Neural cell (in vitro differentiated cells): Measurements from ENCODE around the gene SETSIP. TPM values are rescaled to one million over a fixed set of nuclear protein-coding genes. Genes with fewer than 3 reads are reported as not detected.

Experiments used
- H2AFZ ChIP-seq: fragments of 200-600, 300-800 bp; sonication (generic), shearing (Covaris generic); 2 replicates; pipeline ENCODE4 v1.6.0; 2014; ENCODE audit warnings: low read depth, mild to moderate bottlenecking, antibody characterized with exemption, low read length, moderate library complexity
- H3F3A ChIP-seq: fragments of 200-600 bp; shearing (Covaris generic); 2 replicates; pipeline ENCODE4 v1.6.1; 2016; ENCODE audit warnings: mild to moderate bottlenecking, moderate library complexity, mixed read lengths, antibody characterized with exemption, low read length; ENCODE audit not compliant: insufficient read depth, poor library complexity, severe bottlenecking
- H3K27ac ChIP-seq: fragments of 200-600, 300-800 bp; sonication (generic), shearing (Covaris generic); 2 replicates; pipeline ENCODE4 v1.5.1; 2014; ENCODE audit warnings: mild to moderate bottlenecking, low read length, moderate library complexity
- H3K27me3 ChIP-seq: fragments of 300-800, 200-600 bp; sonication (generic), shearing (Covaris generic); 2 replicates; pipeline ENCODE4 v1.6.0; 2014; ENCODE audit warnings: mild to moderate bottlenecking, low read depth, low read length, moderate library complexity; ENCODE audit not compliant: insufficient read depth
- H3K36me3 ChIP-seq: fragments of 300-800, 200-600 bp; sonication (generic), shearing (Covaris generic); 2 replicates; pipeline ENCODE4 v1.5.1; 2014; ENCODE audit warnings: mild to moderate bottlenecking, antibody characterized with exemption, low read length, moderate library complexity; ENCODE audit not compliant: insufficient read depth
- H3K4me2 ChIP-seq: fragments of 300-800, 200-600 bp; sonication (generic), shearing (Covaris generic); 2 replicates; pipeline ENCODE4 v1.6.0; 2014; ENCODE audit warnings: mild to moderate bottlenecking, low read length
- H3K4me3 ChIP-seq: fragments of 300-800, 200-600 bp; sonication (generic), shearing (Covaris generic); 2 replicates; pipeline ENCODE4 v1.5.1; 2014; ENCODE audit warnings: mild to moderate bottlenecking, low read length, moderate library complexity
- H3K79me2 ChIP-seq: fragments of 200-600 bp; shearing (Covaris generic); replicated peaks from 2 replicates; pipeline ENCODE4 v1.6.0; 2014; ENCODE audit warnings: mild to moderate bottlenecking, low read length, moderate library complexity; ENCODE audit not compliant: insufficient read depth
- H3K9ac ChIP-seq: fragments of 300-800, 200-600 bp; sonication (generic), shearing (Covaris generic); 2 replicates; pipeline ENCODE4 v1.6.1; 2016; ENCODE audit warnings: mild to moderate bottlenecking, low read length, mixed read lengths
- H3K9me2 ChIP-seq: fragments of 200-600 bp; shearing (Covaris generic); 2 replicates; pipeline ENCODE4 v1.6.1; 2016; ENCODE audit warnings: mild to moderate bottlenecking, low read length, mixed read lengths; ENCODE audit not compliant: insufficient read depth
- H3K9me3 ChIP-seq: fragments of 200-600, 300-800 bp; sonication (generic), shearing (Covaris generic); 2 replicates; pipeline ENCODE4 v1.6.1; 2016; ENCODE audit warnings: mild to moderate bottlenecking, mixed run types, low read length, moderate library complexity, mixed read lengths
- H4K20me1 ChIP-seq: fragments of 200-600 bp; shearing (Covaris generic); 2 replicates; pipeline ENCODE4 v1.6.1; 2016; ENCODE audit warnings: mild to moderate bottlenecking, mixed run types; ENCODE audit not compliant: insufficient read depth
- EP300 ChIP-seq: fragments of 450-650 bp; conservative IDR thresholded peaks from 2 replicates; pipeline ENCODE4 v1.6.1; 2014; ENCODE audit warnings: antibody characterized with exemption, mild to moderate bottlenecking, moderate library complexity; ENCODE audit not compliant: poor library complexity, severe bottlenecking
- EZH2 ChIP-seq: fragments of 200-600, 300-800 bp; shearing (Covaris generic), sonication (generic); IDR thresholded peaks from 2 replicates; pipeline ENCODE4 v1.6.1; 2014; ENCODE audit warnings: antibody characterized with exemption, low read length, borderline replicate concordance, mild to moderate bottlenecking; ENCODE audit not compliant: insufficient read depth, poor library complexity, severe bottlenecking
- MXI1 ChIP-seq: fragments of 450-650 bp; conservative IDR thresholded peaks from 2 replicates; pipeline ENCODE4 v1.6.1; 2014; ENCODE audit warnings: antibody characterized with exemption, mild to moderate bottlenecking; ENCODE audit not compliant: poor library complexity, severe bottlenecking
- POLR2AphosphoS5 ChIP-seq: IDR thresholded peaks from 2 replicates; pipeline ENCODE4 v1.6.1; 2012
- RAD21 ChIP-seq: fragments of 450-650 bp; conservative IDR thresholded peaks from 2 replicates; pipeline ENCODE4 v1.6.1; 2014; ENCODE audit warnings: antibody characterized with exemption, mild to moderate bottlenecking, moderate library complexity
- SMC3 ChIP-seq: fragments of 450-650 bp; conservative IDR thresholded peaks from 2 replicates; pipeline ENCODE4 v1.6.1; 2014; ENCODE audit warnings: antibody characterized with exemption, mild to moderate bottlenecking, moderate library complexity; ENCODE audit not compliant: poor library complexity
- TAF1 ChIP-seq: IDR thresholded peaks from 2 replicates; pipeline ENCODE4 v1.6.1; 2012; ENCODE audit warnings: low read depth
- polyA plus RNA-seq: library from polyadenylated mRNA; depleted of rRNA; stranded (reverse); fragments of >200 nt; gene quantifications from 2 replicates; pipeline ENCODE4 v1.2.3, GENCODE V29; 2014
- TF ChIP-seq, protein P1 (sequence below): IDR thresholded peaks from 2 replicates; pipeline ENCODE4 v1.6.1; 2012; ENCODE audit warnings: borderline replicate concordance
- TF ChIP-seq, protein P2 (sequence below): fragments of 450-650 bp; IDR thresholded peaks from 2 replicates; pipeline ENCODE4 v1.5.1; 2014; ENCODE audit warnings: antibody characterized with exemption, mild to moderate bottlenecking, moderate library complexity; ENCODE audit not compliant: poor library complexity, severe bottlenecking

The SETSIP gene
- polyA plus RNA-seq, 1 donor from 2014 or later, result not detected

DNA sequence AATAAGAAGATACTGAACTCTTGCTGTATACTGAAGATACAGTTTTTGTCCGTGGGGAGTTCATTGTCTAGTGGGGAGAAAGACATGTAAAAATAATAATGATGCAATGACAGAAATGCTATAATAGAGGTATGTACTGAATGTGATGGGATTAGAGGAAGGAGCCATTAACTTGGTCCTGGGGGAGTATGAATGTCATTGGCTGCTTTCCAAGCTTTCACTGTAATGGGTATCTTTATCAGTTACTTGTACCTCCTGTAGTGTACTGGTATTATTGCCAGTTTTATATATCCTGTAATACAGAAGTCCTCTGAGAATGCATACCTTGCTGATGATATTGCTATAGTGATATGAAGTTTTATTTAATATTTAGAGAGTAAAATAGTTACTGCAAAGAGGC, 12.3 kb upstream of the SETSIP start:
- Histone ChIP-seq H3K79me2 (no peaks in the 10 kb centered on the region), H3K4me2 (no peak overlapping the region), H4K20me1 (no peaks in the 10 kb centered on the region), H3K27ac (peak overlapping the region; percentile 6), H3K9ac (no peak overlapping the region), H3K27me3 (no peaks in the 10 kb centered on the region), H3K9me2 (no peaks in the 10 kb centered on the region), H3F3A (no peaks in the 10 kb centered on the region), H3K4me3 (no peak overlapping the region), H3K9me3 (no peaks in the 10 kb centered on the region), H2AFZ (no peak overlapping the region), H3K36me3 (no peaks in the 10 kb centered on the region)
- peak; percentile 74 for TF ChIP-seq EP300
- TF ChIP-seq MXI1, result no peak
- no peak for TF ChIP-seq RAD21
- no peak for TF ChIP-seq SMC3
- TF ChIP-seq POLR2AphosphoS5, result peak; percentile 84
- TF ChIP-seq, protein P1, sequence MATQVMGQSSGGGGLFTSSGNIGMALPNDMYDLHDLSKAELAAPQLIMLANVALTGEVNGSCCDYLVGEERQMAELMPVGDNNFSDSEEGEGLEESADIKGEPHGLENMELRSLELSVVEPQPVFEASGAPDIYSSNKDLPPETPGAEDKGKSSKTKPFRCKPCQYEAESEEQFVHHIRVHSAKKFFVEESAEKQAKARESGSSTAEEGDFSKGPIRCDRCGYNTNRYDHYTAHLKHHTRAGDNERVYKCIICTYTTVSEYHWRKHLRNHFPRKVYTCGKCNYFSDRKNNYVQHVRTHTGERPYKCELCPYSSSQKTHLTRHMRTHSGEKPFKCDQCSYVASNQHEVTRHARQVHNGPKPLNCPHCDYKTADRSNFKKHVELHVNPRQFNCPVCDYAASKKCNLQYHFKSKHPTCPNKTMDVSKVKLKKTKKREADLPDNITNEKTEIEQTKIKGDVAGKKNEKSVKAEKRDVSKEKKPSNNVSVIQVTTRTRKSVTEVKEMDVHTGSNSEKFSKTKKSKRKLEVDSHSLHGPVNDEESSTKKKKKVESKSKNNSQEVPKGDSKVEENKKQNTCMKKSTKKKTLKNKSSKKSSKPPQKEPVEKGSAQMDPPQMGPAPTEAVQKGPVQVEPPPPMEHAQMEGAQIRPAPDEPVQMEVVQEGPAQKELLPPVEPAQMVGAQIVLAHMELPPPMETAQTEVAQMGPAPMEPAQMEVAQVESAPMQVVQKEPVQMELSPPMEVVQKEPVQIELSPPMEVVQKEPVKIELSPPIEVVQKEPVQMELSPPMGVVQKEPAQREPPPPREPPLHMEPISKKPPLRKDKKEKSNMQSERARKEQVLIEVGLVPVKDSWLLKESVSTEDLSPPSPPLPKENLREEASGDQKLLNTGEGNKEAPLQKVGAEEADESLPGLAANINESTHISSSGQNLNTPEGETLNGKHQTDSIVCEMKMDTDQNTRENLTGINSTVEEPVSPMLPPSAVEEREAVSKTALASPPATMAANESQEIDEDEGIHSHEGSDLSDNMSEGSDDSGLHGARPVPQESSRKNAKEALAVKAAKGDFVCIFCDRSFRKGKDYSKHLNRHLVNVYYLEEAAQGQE, result no peak

DNA sequence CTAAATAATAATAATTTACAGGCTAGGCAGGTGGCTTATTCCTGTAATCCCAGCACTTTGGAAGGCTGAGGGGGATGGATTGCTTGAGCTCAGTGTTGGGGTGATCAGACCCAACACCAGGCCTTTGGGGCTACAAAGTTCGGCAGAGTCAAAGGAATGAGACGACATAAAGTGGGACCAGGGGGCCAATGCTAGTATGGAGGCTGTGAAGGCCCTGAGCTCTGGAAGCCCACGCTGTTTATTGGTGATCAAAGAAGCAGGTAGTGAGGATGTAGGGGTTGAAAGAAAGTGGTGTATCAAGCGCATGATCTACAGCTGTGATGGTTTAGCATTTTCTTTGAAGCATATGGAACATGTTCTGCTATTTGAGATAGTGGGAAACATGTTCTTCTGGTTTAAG, 10.5 kb upstream of the SETSIP start:
- Histone ChIP-seq H3K9ac (no peak overlapping the region), H4K20me1 (no peaks in the 10 kb centered on the region), H3F3A (no peaks in the 10 kb centered on the region)

More for the DNA sequence above, 10.5 kb upstream of the SETSIP start:
- Histone ChIP-seq H3K9me3 (no peaks in the 10 kb centered on the region), H3K36me3 (no peaks in the 10 kb centered on the region), H3K27me3 (no peaks in the 10 kb centered on the region), H3K4me3 (no peak overlapping the region), H3K79me2 (no peaks in the 10 kb centered on the region), H3K27ac (no peak overlapping the region), H3K4me2 (no peak overlapping the region), H3K9me2 (no peaks in the 10 kb centered on the region), H2AFZ (no peak overlapping the region)
- TF ChIP-seq RAD21 (no peak), MXI1 (no peak), POLR2AphosphoS5 (no peak), SMC3 (no peak), EZH2 (no peak), TAF1 (no peak), EP300 (no peak)
- TF ChIP-seq, protein P1, result no peak
- TF ChIP-seq, protein P2, sequence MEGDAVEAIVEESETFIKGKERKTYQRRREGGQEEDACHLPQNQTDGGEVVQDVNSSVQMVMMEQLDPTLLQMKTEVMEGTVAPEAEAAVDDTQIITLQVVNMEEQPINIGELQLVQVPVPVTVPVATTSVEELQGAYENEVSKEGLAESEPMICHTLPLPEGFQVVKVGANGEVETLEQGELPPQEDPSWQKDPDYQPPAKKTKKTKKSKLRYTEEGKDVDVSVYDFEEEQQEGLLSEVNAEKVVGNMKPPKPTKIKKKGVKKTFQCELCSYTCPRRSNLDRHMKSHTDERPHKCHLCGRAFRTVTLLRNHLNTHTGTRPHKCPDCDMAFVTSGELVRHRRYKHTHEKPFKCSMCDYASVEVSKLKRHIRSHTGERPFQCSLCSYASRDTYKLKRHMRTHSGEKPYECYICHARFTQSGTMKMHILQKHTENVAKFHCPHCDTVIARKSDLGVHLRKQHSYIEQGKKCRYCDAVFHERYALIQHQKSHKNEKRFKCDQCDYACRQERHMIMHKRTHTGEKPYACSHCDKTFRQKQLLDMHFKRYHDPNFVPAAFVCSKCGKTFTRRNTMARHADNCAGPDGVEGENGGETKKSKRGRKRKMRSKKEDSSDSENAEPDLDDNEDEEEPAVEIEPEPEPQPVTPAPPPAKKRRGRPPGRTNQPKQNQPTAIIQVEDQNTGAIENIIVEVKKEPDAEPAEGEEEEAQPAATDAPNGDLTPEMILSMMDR, result no peak
